PFSK-1 (cell line): ENCODE measurements around the gene NSRP1.

Experiments
- FOXP2 ChIP-seq: optimal IDR thresholded peaks from 2 replicates; pipeline ENCODE3; 2011; ENCODE audit warnings: borderline replicate concordance, control low read depth, inconsistent platforms; ENCODE audit not compliant: insufficient read depth; ENCODE audit errors: extremely low read length, extremely low read depth
- POLR2AphosphoS5 ChIP-seq: IDR thresholded peaks from 2 replicates; pipeline ENCODE4 v1.6.1; 2012; ENCODE audit warnings: low read depth, mild to moderate bottlenecking, control low read depth, low read length, moderate library complexity
- REST ChIP-seq, 2 experiments: IDR thresholded peaks; 2 replicates each; pipeline versions ENCODE4 v1.6.1 to v1.8.0; 2011 to 2012; ENCODE audit warnings: low read depth in 2 of 2, low read length in 2 of 2, control low read depth in 1 of 2, inconsistent platforms in 1 of 2, mild to moderate bottlenecking in 1 of 2, moderate library complexity in 1 of 2; ENCODE audit not compliant: insufficient read depth in 1 of 2
- SIN3A ChIP-seq: IDR thresholded peaks from 2 replicates; pipeline ENCODE4 v1.6.1; 2012; ENCODE audit warnings: mild to moderate bottlenecking, low read length, moderate library complexity, borderline replicate concordance; ENCODE audit not compliant: insufficient read depth
- TAF1 ChIP-seq: IDR thresholded peaks from 2 replicates; pipeline ENCODE4 v1.6.1; 2012; ENCODE audit warnings: low read length, control low read depth, borderline replicate concordance; ENCODE audit not compliant: insufficient read depth

Gene NSRP1

DNA sequence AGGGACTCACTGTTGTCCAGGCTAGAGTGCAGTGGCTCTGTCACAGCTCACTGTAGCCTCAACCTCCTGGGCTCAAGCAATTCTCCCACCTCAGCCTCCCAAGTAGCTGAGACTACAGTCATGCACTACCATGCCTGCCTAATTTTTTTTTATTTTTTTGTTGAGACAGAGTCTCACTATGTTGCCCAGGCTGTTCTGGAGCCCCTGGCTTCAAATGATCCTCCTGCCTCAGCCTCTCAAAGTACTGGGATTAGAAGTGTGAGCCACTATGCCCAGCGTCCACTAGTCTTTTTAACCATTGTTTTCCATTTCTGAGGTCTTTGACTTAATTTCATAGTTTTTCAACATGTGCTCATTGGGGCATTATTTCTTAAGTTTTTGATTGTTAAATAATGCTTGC lies 13.5 kb downstream of the NSRP1 start:
- TF ChIP-seq REST (IDR thresholded peaks at IDR 0.05; ENCODE audit: insufficient read depth in 1 of 2, low read depth in 2 of 2, low read length in 2 of 2) (no peak), POLR2AphosphoS5 (no peak), TAF1 (no peak), SIN3A (no peak), FOXP2 (no peak)

GRCh38 chr17:30132615-30133014 lies 16.0 kb downstream of the NSRP1 start:
- TF ChIP-seq POLR2AphosphoS5 (no peak), FOXP2 (no peak), TAF1 (no peak), SIN3A (no peak), REST (IDR thresholded peaks at IDR 0.05; ENCODE audit: insufficient read depth in 1 of 2, low read depth in 2 of 2, low read length in 2 of 2) (no peak)

- TF ChIP-seq TAF1 (no peak), FOXP2 (no peak), SIN3A (no peak), REST (IDR thresholded peaks at IDR 0.05; ENCODE audit: insufficient read depth in 1 of 2, low read depth in 2 of 2, low read length in 2 of 2) (no peak), POLR2AphosphoS5 (no peak)
Observed at GRCh38 chr17:30133197-30133596, 16.6 kb downstream of the NSRP1 start.

DNA sequence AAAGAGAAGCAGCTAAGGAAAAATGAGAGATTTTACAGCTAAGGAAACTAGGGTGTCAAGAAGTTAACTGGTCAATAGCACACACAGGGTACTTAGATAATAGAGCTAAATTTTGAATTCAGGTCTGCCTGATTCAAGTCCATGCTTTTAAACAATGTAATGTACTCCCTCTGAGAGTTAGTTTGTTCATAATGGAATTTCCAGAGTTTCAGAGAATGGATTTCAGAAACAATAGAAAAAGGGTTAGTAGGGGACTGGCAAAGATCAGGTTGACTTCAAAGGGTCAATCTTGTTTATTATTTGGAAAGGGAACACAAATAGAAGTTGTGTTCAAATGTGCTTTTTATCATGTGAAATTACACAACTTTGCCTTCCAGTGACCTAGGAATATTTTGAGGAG lies 17.9 kb downstream of the NSRP1 start:
- TF ChIP-seq SIN3A (no peak), FOXP2 (no peak), TAF1 (no peak), POLR2AphosphoS5 (no peak), REST (IDR thresholded peaks at IDR 0.05; ENCODE audit: insufficient read depth in 1 of 2, low read depth in 2 of 2, low read length in 2 of 2) (no peak)

- TF ChIP-seq FOXP2 = no peak
- TF ChIP-seq REST (IDR thresholded peaks at IDR 0.05; ENCODE audit: insufficient read depth in 1 of 2, low read depth in 2 of 2, low read length in 2 of 2) = no peak
Observed at GRCh38 chr17:30137158-30137557, 20.5 kb downstream of the NSRP1 start.
